Forelimb muscle (tissue), 1 donor: Measurements from ENCODE around the gene POGZ. TPM values are rescaled to one million over a fixed set of nuclear protein-coding genes. Genes with fewer than 3 reads are reported as not detected.

ENCODE experiments used
- DNase-seq: peaks from one replicate; pipeline ENCODE4 v3.0.0-alpha.2; 2013; ENCODE audit warnings: low read depth
- polyA plus RNA-seq: library from polyadenylated mRNA; unstranded; fragments of 120-200 nt; gene quantifications from one replicate; pipeline ENCODE4 v1.2.1, GENCODE V29; 2013; ENCODE audit not compliant: insufficient read length

Gene POGZ, protein sequence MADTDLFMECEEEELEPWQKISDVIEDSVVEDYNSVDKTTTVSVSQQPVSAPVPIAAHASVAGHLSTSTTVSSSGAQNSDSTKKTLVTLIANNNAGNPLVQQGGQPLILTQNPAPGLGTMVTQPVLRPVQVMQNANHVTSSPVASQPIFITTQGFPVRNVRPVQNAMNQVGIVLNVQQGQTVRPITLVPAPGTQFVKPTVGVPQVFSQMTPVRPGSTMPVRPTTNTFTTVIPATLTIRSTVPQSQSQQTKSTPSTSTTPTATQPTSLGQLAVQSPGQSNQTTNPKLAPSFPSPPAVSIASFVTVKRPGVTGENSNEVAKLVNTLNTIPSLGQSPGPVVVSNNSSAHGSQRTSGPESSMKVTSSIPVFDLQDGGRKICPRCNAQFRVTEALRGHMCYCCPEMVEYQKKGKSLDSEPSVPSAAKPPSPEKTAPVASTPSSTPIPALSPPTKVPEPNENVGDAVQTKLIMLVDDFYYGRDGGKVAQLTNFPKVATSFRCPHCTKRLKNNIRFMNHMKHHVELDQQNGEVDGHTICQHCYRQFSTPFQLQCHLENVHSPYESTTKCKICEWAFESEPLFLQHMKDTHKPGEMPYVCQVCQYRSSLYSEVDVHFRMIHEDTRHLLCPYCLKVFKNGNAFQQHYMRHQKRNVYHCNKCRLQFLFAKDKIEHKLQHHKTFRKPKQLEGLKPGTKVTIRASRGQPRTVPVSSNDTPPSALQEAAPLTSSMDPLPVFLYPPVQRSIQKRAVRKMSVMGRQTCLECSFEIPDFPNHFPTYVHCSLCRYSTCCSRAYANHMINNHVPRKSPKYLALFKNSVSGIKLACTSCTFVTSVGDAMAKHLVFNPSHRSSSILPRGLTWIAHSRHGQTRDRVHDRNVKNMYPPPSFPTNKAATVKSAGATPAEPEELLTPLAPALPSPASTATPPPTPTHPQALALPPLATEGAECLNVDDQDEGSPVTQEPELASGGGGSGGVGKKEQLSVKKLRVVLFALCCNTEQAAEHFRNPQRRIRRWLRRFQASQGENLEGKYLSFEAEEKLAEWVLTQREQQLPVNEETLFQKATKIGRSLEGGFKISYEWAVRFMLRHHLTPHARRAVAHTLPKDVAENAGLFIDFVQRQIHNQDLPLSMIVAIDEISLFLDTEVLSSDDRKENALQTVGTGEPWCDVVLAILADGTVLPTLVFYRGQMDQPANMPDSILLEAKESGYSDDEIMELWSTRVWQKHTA (N-terminal part only)
- polyA plus RNA-seq, result 62.7 TPM

- DNase-seq, result peak; percentile 82
Observed at GRCh38 chr1:151459331-151460046, at the start of gene POGZ. TSS of gene POGZ (minus strand) at chr1:151459494. CDS start at chr1:151442204, 17,290 bp downstream.

GRCh38 chr1:151508833-151509232, 49.5 kb upstream of the POGZ start:
- DNase-seq, result no peak

DNA sequence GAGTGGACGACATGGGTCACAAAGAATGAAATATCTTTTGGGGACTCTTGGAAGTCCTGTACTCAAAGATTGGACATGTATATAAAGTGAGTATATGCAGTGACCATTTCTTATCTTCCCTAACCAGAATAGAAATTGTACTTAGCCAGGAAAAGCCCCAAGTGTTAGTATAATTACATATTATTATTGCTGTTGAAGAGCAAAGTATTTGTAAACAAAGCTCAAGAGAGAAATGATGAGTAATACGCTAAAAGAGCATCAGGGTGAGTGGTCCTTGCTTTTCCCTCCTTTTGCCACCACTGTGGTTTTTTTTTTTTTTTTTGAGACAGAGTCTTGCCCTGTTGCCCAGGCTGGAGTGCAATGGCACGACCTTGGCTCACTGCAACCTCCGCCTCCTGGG, 45.5 kb upstream of the POGZ start:
- DNase-seq, result no peak

- DNase-seq, result no peak
Observed at GRCh38 chr1:151504252-151504651, 45.0 kb upstream of the POGZ start.

GRCh38 chr1:151502859-151503780, 43.8 kb upstream of the POGZ start:
- no peak for DNase-seq

- no peak for DNase-seq
Observed at GRCh38 chr1:151502035-151502700, 42.9 kb upstream of the POGZ start.

- DNase-seq, result no peak
Observed at GRCh38 chr1:151501474-151501873, 42.2 kb upstream of the POGZ start.

GRCh38 chr1:151499930-151500329, 40.6 kb upstream of the POGZ start:
- DNase-seq, result no peak

- DNase-seq, result no peak
Observed at GRCh38 chr1:151499365-151499764, 40.1 kb upstream of the POGZ start.

GRCh38 chr1:151495316-151495715, 36.0 kb upstream of the POGZ start:
- no peak for DNase-seq

DNA sequence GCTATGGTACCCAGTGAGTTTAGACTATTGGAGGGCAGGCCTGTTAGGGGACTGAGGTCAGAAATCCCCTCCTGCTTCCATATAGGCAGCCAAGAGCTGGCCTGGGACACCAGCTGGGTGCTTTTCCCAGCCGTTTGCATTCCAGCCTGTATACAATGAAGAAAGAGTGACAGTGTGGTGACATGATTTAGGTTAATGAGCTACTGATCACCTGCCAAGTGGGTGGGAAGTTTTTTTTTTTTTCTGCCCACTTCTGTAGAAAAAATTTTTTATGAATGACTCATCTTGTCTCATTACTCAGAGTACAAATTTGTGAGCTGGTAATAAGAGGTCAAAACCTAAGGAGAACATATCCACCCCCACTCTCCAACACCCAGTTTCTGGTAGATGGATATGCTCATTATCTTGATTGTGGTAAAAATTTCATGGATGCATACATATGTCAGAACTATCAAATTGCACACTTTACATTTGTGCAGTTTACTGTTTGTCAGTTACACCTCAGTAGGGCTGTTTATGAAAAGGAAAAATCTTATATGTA, 35.5 kb upstream of the POGZ start:
- DNase-seq, result no peak

GRCh38 chr1:151493042-151493441, 33.7 kb upstream of the POGZ start:
- no peak for DNase-seq

GRCh38 chr1:151492120-151492519, 32.8 kb upstream of the POGZ start:
- no peak for DNase-seq

- DNase-seq, result no peak
Observed at GRCh38 chr1:151491641-151492040, 32.3 kb upstream of the POGZ start.

DNA sequence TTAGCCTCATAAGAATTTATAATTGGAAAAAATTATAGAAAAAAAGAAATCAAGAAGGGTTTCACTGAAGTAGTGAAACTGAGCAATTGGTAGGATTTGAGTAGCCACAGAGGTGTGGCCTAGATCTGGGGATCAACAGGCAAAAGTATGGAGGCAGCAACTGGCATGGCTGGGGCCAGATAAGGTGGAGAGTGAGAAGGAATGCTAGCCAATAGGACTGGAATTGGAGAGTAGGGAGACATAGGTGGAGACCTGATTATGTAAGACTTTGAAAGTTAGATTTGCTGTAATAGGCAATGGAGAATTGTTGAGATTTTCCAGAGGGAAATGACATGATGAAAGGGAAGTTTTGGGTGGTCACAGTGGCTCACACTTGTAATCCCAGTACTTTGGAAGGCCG, 27.3 kb upstream of the POGZ start:
- DNase-seq, result no peak

GRCh38 chr1:151485685-151486255, 26.5 kb upstream of the POGZ start:
- DNase-seq, result no peak

GRCh38 chr1:151482017-151482416, 22.7 kb upstream of the POGZ start:
- no peak for DNase-seq

- DNase-seq, result no peak
Observed at GRCh38 chr1:151479462-151479861, 20.2 kb upstream of the POGZ start.

GRCh38 chr1:151478923-151479322, 19.6 kb upstream of the POGZ start:
- no peak for DNase-seq
